Neuronal stem cell (in vitro differentiated cells): Measurements from ENCODE around the gene TIMP1.

Source experiments
- DNase-seq: peaks from one replicate; pipeline ENCODE4 v3.0.0-alpha.2; 2013; ENCODE audit warnings: low spot score
- H2AFZ ChIP-seq: one replicate; pipeline ENCODE4 v1.6.1; 2013; ENCODE audit warnings: mild to moderate bottlenecking, low read length, inconsistent platforms
- H2AK5ac ChIP-seq: 2 replicates; pipeline ENCODE4 v1.6.1; 2013; ENCODE audit warnings: low read depth, mild to moderate bottlenecking, inconsistent platforms, low read length, moderate library complexity, mixed read lengths
- H2BK120ac ChIP-seq: 2 replicates; pipeline ENCODE4 v1.6.1; 2013; ENCODE audit warnings: low read depth, mild to moderate bottlenecking, inconsistent platforms, low read length, moderate library complexity, mixed read lengths
- H2BK12ac ChIP-seq: one replicate; pipeline ENCODE4 v1.6.1; 2013; ENCODE audit warnings: low read length, inconsistent platforms
- H2BK15ac ChIP-seq: 2 replicates; pipeline ENCODE4 v1.6.1; 2013; ENCODE audit warnings: mild to moderate bottlenecking, low read length, inconsistent platforms, mixed read lengths
- H2BK5ac ChIP-seq: one replicate; pipeline ENCODE4 v1.6.1; 2013; ENCODE audit warnings: inconsistent platforms, mild to moderate bottlenecking, low read length, moderate library complexity
- H3K14ac ChIP-seq: one replicate; pipeline ENCODE4 v1.6.1; 2013; ENCODE audit warnings: low read length, inconsistent platforms
- H3K18ac ChIP-seq: 2 replicates; pipeline ENCODE4 v1.6.1; 2013; ENCODE audit warnings: low read length, inconsistent platforms
- H3K23ac ChIP-seq: 2 replicates; pipeline ENCODE4 v1.6.1; 2013; ENCODE audit warnings: low read depth, mild to moderate bottlenecking, mixed read lengths, low read length, inconsistent platforms; ENCODE audit not compliant: poor library complexity
- H3K27ac ChIP-seq: replicated peaks from 3 replicates; pipeline ENCODE4 v1.5.1; 2013; ENCODE audit warnings: low read length, inconsistent platforms
- H3K27me3 ChIP-seq, 3 experiments: 2 replicates each; pipeline ENCODE4 v1.6.1; 2013; ENCODE audit warnings: low read length in 3 of 3, mild to moderate bottlenecking in 2 of 3, inconsistent platforms in 1 of 3, low read depth in 1 of 3, mixed read lengths in 1 of 3, moderate library complexity in 1 of 3; ENCODE audit not compliant: control insufficient read depth in 3 of 3, insufficient read depth in 3 of 3
- H3K36me3 ChIP-seq, 2 donors: replicated peaks in 1 of 2; 2 replicates each; pipeline ENCODE4 v1.6.1; 2013; ENCODE audit warnings: low read length in 2 of 2; ENCODE audit not compliant: control insufficient read depth in 2 of 2, insufficient read depth in 2 of 2
- H3K4ac ChIP-seq: 2 replicates; pipeline ENCODE4 v1.6.1; 2013; ENCODE audit warnings: inconsistent platforms, mild to moderate bottlenecking, low read length, moderate library complexity
- H3K4me1 ChIP-seq, 2 donors: 1 replicate in 1 of 2; 2 replicates in 1 of 2; pipeline ENCODE4 v1.6.1; 2013; ENCODE audit warnings: low read length in 2 of 2, low read depth in 1 of 2; ENCODE audit not compliant: control insufficient read depth in 2 of 2, insufficient read depth in 1 of 2
- H3K4me2 ChIP-seq: one replicate; pipeline ENCODE4 v1.6.1; 2013; ENCODE audit warnings: mild to moderate bottlenecking, low read length, inconsistent platforms; ENCODE audit not compliant: insufficient read depth, poor library complexity, severe bottlenecking
- H3K4me3 ChIP-seq, 2 donors: 2 replicates each; pipeline ENCODE4 v1.5.1; 2013; ENCODE audit warnings: low read length in 2 of 2, mild to moderate bottlenecking in 2 of 2, inconsistent platforms in 1 of 2, moderate library complexity in 1 of 2
- H3K79me1 ChIP-seq: one replicate; pipeline ENCODE4 v1.6.1; 2013; ENCODE audit warnings: low read depth, mild to moderate bottlenecking, inconsistent platforms, low read length, moderate library complexity
- H3K9ac ChIP-seq: one replicate; pipeline ENCODE4 v1.6.1; 2013; ENCODE audit warnings: mild to moderate bottlenecking, low read depth, low read length, inconsistent platforms; ENCODE audit not compliant: poor library complexity
- H3K9me3 ChIP-seq, 2 donors: replicated peaks in 1 of 2; 2 replicates each; pipeline versions ENCODE3 to v1.6.1; 2013; ENCODE audit warnings: low read length in 2 of 2, mild to moderate bottlenecking in 2 of 2, inconsistent platforms in 1 of 2, low read depth in 1 of 2, mixed read lengths in 1 of 2, moderate library complexity in 1 of 2; ENCODE audit not compliant: control insufficient read depth in 2 of 2, insufficient read depth in 1 of 2
- H4K8ac ChIP-seq: one replicate; pipeline ENCODE4 v1.6.1; 2013; ENCODE audit warnings: low read depth, mild to moderate bottlenecking, inconsistent platforms, low read length, moderate library complexity
- H4K91ac ChIP-seq: one replicate; pipeline ENCODE4 v1.6.1; 2013; ENCODE audit warnings: low read length, low read depth, mild to moderate bottlenecking, inconsistent platforms; ENCODE audit not compliant: poor library complexity
- WGBS, 2 donors: extraction: QIAGEN DNeasy Blood & Tissue Kit; methylation state at CpG; one replicate each; pipeline ENCODE4 v1.1.7; 2013; ENCODE audit warnings: missing lambda C conversion rate in 2 of 2, mixed read lengths in 1 of 2; ENCODE audit not compliant: insufficient read length in 2 of 2, insufficient replicate concordance in 1 of 2; ENCODE audit errors: extremely low coverage in 2 of 2; 5-methylcytosine and 5-hydroxymethylcytosine counted together

The TIMP1 gene

GRCh38 chrX:47618923-47619485, 36.8 kb downstream of the TIMP1 start:
- DNase-seq: no peak
- Histone ChIP-seq H3K4ac (no peak overlapping the region), H4K8ac (no peak overlapping the region), H3K79me1 (no peaks in the 10 kb centered on the region), H2BK5ac (no peak overlapping the region), H3K4me3 (peak overlapping the region in 1 of 2 donors; percentile 44), H2AK5ac (no peak overlapping the region), H3K23ac (no peak overlapping the region), H3K14ac (no peak overlapping the region), H3K18ac (no peak overlapping the region), H4K91ac (no peak overlapping the region), H3K9ac (no peak overlapping the region), H2BK12ac (no peak overlapping the region), H3K4me2 (peak overlapping the region; percentile 57), H3K27me3 (peaks cover 0 to 2% (median 0%) of the 10 kb centered on the region in 3 experiments), H3K9me3 (no peaks in the 10 kb centered on the region), H3K27ac (no peak overlapping the region), H2AFZ (peak overlapping the region; percentile 85), H2BK120ac (no peak overlapping the region), H2BK15ac (no peak overlapping the region), H3K4me1 (peaks cover 2 to 3% of the 10 kb centered on the region in 2 donors), H3K36me3 (no peaks in the 10 kb centered on the region)
- WGBS, 2 donors: no CpG with 5 or more reads among the region's 32 CpGs

GRCh38 chrX:47619486-47620302, 37.5 kb downstream of the TIMP1 start, which contains the start of gene SYN1:
SYN1 (minus strand) TSS chrX:47619857; CDS start chrX:47619728, 129 bp downstream.
- H2BK12ac ChIP-seq: no peak within 1 kb of the TSS
- no peak within 1 kb of the TSS for H3K27ac ChIP-seq
- no peak within 1 kb of the TSS for H2BK15ac ChIP-seq
- peak within 1 kb of the TSS; percentile 85 for H2AFZ ChIP-seq
- no peak within 1 kb of the TSS for H3K9ac ChIP-seq
- DNase-seq: peak; percentile 79
- H3K27me3 ChIP-seq: peaks cover 0 to 2% (median 0%) of the 10 kb centered on the region in 3 experiments
- no peak within 1 kb of the TSS for H4K91ac ChIP-seq
- H3K4me1 ChIP-seq: peaks cover 2 to 6% of the 10 kb centered on the region in 2 donors
- no CpG with 5 or more reads among the region's 88 CpGs for WGBS, 2 donors
- no peak within 1 kb of the TSS for H3K23ac ChIP-seq
- H3K14ac ChIP-seq: no peak within 1 kb of the TSS
- H3K4me2 ChIP-seq: peak within 1 kb of the TSS; percentile 57
- no peak within 1 kb of the TSS for H3K4ac ChIP-seq
- H3K9me3 ChIP-seq: no peaks in the 10 kb centered on the region
- H4K8ac ChIP-seq: no peak within 1 kb of the TSS
- no peak within 1 kb of the TSS for H2AK5ac ChIP-seq
- no peak within 1 kb of the TSS for H3K18ac ChIP-seq
- no peaks in the 10 kb centered on the region for H3K79me1 ChIP-seq
- no peak within 1 kb of the TSS for H2BK5ac ChIP-seq
- H2BK120ac ChIP-seq: no peak within 1 kb of the TSS
- H3K4me3 ChIP-seq: peak within 1 kb of the TSS; percentile 44 to 75
- no peaks in the 10 kb centered on the region for H3K36me3 ChIP-seq

GRCh38 chrX:47620303-47620685, 38.1 kb downstream of the TIMP1 start:
- no peak overlapping the region for H4K91ac ChIP-seq
- H3K9me3 ChIP-seq: no peaks in the 10 kb centered on the region
- no peaks in the 10 kb centered on the region for H3K79me1 ChIP-seq
- H3K27ac ChIP-seq: no peak overlapping the region
- peaks cover 0 to 2% (median 0%) of the 10 kb centered on the region in 3 experiments for H3K27me3 ChIP-seq
- peaks cover 2 to 6% of the 10 kb centered on the region in 2 donors for H3K4me1 ChIP-seq
- no peak for DNase-seq
- H2BK12ac ChIP-seq: no peak overlapping the region
- H3K14ac ChIP-seq: no peak overlapping the region
- H2BK5ac ChIP-seq: no peak overlapping the region
- H2AK5ac ChIP-seq: no peak overlapping the region
- no peak overlapping the region for H2BK120ac ChIP-seq
- H2BK15ac ChIP-seq: no peak overlapping the region
- H3K23ac ChIP-seq: no peak overlapping the region
- no peak overlapping the region for H4K8ac ChIP-seq
- H3K9ac ChIP-seq: no peak overlapping the region
- no peak overlapping the region for H3K18ac ChIP-seq
- H2AFZ ChIP-seq: no peak overlapping the region
- no peak overlapping the region for H3K4me2 ChIP-seq
- WGBS, 2 donors: no CpG with 5 or more reads among the region's 9 CpGs
- no peak overlapping the region for H3K4ac ChIP-seq
- H3K36me3 ChIP-seq: no peaks in the 10 kb centered on the region
- no peak overlapping the region for H3K4me3 ChIP-seq

- no peak overlapping the region for H3K14ac ChIP-seq
- no peaks in the 10 kb centered on the region for H3K79me1 ChIP-seq
- H3K4me2 ChIP-seq: no peak overlapping the region
- H3K27me3 ChIP-seq: peaks cover 0 to 2% (median 0%) of the 10 kb centered on the region in 3 experiments
- H2BK5ac ChIP-seq: no peak overlapping the region
- H2BK12ac ChIP-seq: no peak overlapping the region
- H3K4me3 ChIP-seq: no peak overlapping the region
- no peaks in the 10 kb centered on the region for H3K36me3 ChIP-seq
- no peak overlapping the region for H2AFZ ChIP-seq
- no peak overlapping the region for H3K23ac ChIP-seq
- H3K9me3 ChIP-seq: no peaks in the 10 kb centered on the region
- H3K27ac ChIP-seq: no peak overlapping the region
- no peak overlapping the region for H3K9ac ChIP-seq
- DNase-seq: no peak
- no peak overlapping the region for H3K4ac ChIP-seq
- WGBS, 2 donors: no CpG with 5 or more reads among the region's 6 CpGs
- peaks cover 2 to 6% of the 10 kb centered on the region in 2 donors for H3K4me1 ChIP-seq
- no peak overlapping the region for H3K18ac ChIP-seq
- H2AK5ac ChIP-seq: no peak overlapping the region
- H2BK15ac ChIP-seq: no peak overlapping the region
- H2BK120ac ChIP-seq: no peak overlapping the region
- H4K8ac ChIP-seq: no peak overlapping the region
- no peak overlapping the region for H4K91ac ChIP-seq
These were observed 39.6 kb downstream of the TIMP1 start for GRCh38 chrX:47621851-47622250.
